Activated CD8-positive, alpha-beta T cell treated with anti-CD3 and anti-CD28 coated beads, Interleukin-2, amount 10 ng/mL, durations not matched to agents 7 days and 5 days (primary cell): ENCODE results near the gene WDR6. TPM values are rescaled to one million over a fixed set of nuclear protein-coding genes. Genes with fewer than 3 reads are reported as not detected.

Experiments used
- ATAC-seq: fragments of 150-1000 bp; cut with Tn5 transposase; one replicate; pipeline ENCODE4 v1.10.0; 2021; ENCODE audit warnings: moderate library complexity
- CTCF ChIA-PET: fragments of 350-600 bp; sonication (Branson Sonifier 250); formaldehyde crosslinking; loops from one replicate; lab custom pipeline; 2021; ENCODE audit warnings: antibody characterized with exemption; lab: Charles Lee
- POLR2A ChIA-PET: fragments of 350-600 bp; sonication (Branson Sonifier 250); formaldehyde crosslinking; loops from one replicate; lab custom pipeline; 2021; ENCODE audit warnings: antibody characterized with exemption; lab: Charles Lee
- DNase-seq: peaks from one replicate; pipeline ENCODE4 v3.0.0-alpha.2; 2020
- H3K27ac Mint-ChIP-seq: one replicate; pipeline ENCODE4 v1.8.0; 2021; ENCODE audit warnings: mild to moderate bottlenecking, mixed read lengths
- H3K27me3 Mint-ChIP-seq: one replicate; pipeline ENCODE4 v1.8.0; 2021; ENCODE audit warnings: low read depth, mixed read lengths
- H3K36me3 Mint-ChIP-seq: one replicate; pipeline ENCODE4 v1.8.0; 2021; ENCODE audit warnings: low read depth, mixed read lengths
- H3K4me1 Mint-ChIP-seq: one replicate; pipeline ENCODE4 v1.8.0; 2021; ENCODE audit warnings: low read depth, mixed read lengths
- H3K4me3 Mint-ChIP-seq: one replicate; pipeline ENCODE4 v1.8.0; 2021; ENCODE audit warnings: mild to moderate bottlenecking, mixed read lengths
- H3K9me3 Mint-ChIP-seq: one replicate; pipeline ENCODE4 v1.8.0; 2022; ENCODE audit warnings: mixed read lengths; ENCODE audit not compliant: insufficient read depth
- total RNA-seq, 2 experiments: library from RNA; stranded (reverse); gene quantifications; one replicate each; pipeline ENCODE4 v1.2.3, GENCODE V29; 2021

Gene WDR6
- 100 to 1,000 TPM; 134 to 140 TPM for total RNA-seq

DNA sequence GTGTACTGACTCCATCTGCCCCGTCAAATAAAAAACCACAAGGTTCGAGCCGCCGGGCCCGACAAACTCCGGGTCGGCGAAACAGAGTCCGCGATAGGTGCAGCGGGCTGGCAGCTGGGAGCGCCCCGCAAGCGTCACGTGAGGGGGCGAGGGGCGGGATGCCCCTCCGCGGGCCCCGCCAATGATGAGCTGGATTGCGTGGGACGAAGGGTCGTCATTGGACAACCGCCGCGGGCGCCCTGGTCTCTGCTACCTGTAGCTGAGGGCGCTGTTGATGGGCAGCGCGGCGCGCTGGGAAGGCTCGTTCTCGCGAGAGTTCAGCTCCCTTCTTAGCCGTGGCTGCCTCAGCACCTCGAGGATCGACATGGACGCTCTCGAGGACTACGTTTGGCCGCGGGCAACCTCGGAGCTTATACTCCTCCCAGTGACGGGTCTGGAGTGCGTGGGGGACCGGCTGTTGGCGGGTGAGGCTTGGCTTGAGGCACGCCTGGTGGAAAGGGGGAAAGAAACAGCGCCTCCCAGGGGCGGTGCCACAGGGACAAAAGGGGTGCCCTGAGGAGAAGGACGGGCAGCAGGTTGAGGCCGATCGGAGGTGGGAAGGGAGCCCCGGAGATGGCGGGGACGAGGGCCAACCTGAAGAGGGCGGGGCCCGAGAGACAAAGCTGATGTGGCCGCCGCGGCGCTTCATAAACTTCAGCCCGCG, at the start of gene WDR6:
WDR6 (plus strand) TSS at position 324 of the 703 bp plus-strand sequence; CDS start at position 365, 41 bp downstream.
- DNase-seq (peak; percentile 99), ATAC-seq (peak; percentile 94)
- CTCF ChIA-PET, result interaction anchor here (0.6 to 19.2 kb wide), 9 partner anchors 11 to 290 kb away, joined by 3 to 319 read pairs (median 5); partner anchors contain the start of genes ARIH2, DALRD3, IP6K2 and NDUFAF3
- H3K27me3 Mint-ChIP-seq, result no peaks in the 10 kb centered on the region
- H3K9me3 Mint-ChIP-seq, result no peaks in the 10 kb centered on the region
- H3K27ac Mint-ChIP-seq, result peak within 1 kb of the TSS; percentile 100
- peaks cover 20% of the 10 kb centered on the region for H3K36me3 Mint-ChIP-seq
- H3K4me1 Mint-ChIP-seq, result peaks cover 31% of the 10 kb centered on the region
- POLR2A ChIA-PET, result interaction anchor here (0.6 to 5.9 kb wide), 22 partner anchors 10 to 333 kb away, joined by 3 to 160 read pairs (median 4); partner anchors contain the start of genes DALRD3, IMPDH2, IP6K2 and NDUFAF3
- peak within 1 kb of the TSS; percentile 100 for H3K4me3 Mint-ChIP-seq

- Mint-ChIP-seq H3K27ac (no peak overlapping the region), H3K36me3 (peaks cover 20% of the 10 kb centered on the region), H3K27me3 (no peaks in the 10 kb centered on the region), H3K4me3 (no peak overlapping the region), H3K4me1 (peaks cover 1% of the 10 kb centered on the region), H3K9me3 (no peaks in the 10 kb centered on the region)
- no peak for DNase-seq
- ChIA-PET CTCF (no interaction called here), POLR2A (no interaction called here)
- ATAC-seq, result no peak
Observed at GRCh38 chr3:48960841-48961413, 46.3 kb upstream of the WDR6 start.

DNA sequence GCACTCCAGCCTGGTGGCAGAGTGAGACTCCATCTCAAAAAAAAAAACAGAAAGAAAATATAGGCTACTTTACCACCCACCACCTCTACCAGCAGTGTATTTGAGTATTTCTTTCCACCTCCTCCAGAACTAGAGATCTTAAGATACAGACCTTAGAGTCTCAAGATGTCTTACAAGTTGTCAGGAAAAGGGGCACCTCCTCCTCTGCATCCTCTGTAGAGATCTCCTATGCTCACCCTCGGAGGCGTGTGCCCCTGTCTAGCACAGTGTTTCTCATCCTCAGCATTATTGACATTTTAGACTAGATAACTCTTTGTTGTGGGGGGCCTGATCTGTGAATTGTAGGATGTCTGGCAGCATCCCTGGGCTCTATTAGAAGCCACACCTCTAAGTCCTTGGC, 44.9 kb upstream of the WDR6 start:
- ChIA-PET POLR2A (no interaction called here), CTCF (no interaction called here)
- H3K27me3 Mint-ChIP-seq, result no peaks in the 10 kb centered on the region
- no peak overlapping the region for H3K27ac Mint-ChIP-seq
- peaks cover 32% of the 10 kb centered on the region for H3K36me3 Mint-ChIP-seq
- H3K4me3 Mint-ChIP-seq, result no peak overlapping the region
- peaks cover 6% of the 10 kb centered on the region for H3K4me1 Mint-ChIP-seq
- DNase-seq (no peak), ATAC-seq (no peak)
- no peaks in the 10 kb centered on the region for H3K9me3 Mint-ChIP-seq

GRCh38 chr3:48962939-48963338, 44.3 kb upstream of the WDR6 start:
- CTCF ChIA-PET, result no interaction called here

DNA sequence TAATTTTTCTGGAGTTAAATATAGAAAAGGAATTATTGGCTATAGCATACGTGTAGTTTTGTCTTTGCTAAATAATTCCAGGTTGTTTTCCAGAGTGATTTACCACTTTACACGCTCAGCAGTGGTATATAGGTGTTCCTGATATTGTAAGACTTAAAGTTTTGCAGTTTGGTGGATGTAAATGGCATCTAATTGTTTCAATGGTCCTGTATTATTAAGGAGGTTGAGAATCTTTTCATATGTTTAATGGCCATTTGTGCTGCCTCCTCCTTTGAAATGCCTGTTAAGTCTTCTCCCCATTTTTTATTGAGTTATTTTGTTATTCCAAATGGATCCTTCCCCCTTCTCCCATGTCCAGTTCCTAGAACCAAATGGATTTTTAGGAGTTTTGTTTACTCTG, 43.6 kb upstream of the WDR6 start:
- no peak overlapping the region for H3K27ac Mint-ChIP-seq
- CTCF ChIA-PET, result no interaction called here
- H3K4me3 Mint-ChIP-seq, result no peak overlapping the region

More at GRCh38 chr3:48962939-48963338, 44.3 kb upstream of the WDR6 start:
- no peak for ATAC-seq
- no peak for DNase-seq
- peaks cover 33% of the 10 kb centered on the region for H3K36me3 Mint-ChIP-seq
- H3K4me1 Mint-ChIP-seq, result peaks cover 6% of the 10 kb centered on the region
- H3K4me3 Mint-ChIP-seq, result no peak overlapping the region
- no peak overlapping the region for H3K27ac Mint-ChIP-seq
- H3K27me3 Mint-ChIP-seq, result no peaks in the 10 kb centered on the region
- POLR2A ChIA-PET, result interaction anchor here (0.6 kb wide), 2 partner anchors 226 to 860 kb away, joined by 3 read pairs; no protein-coding TSS in a partner anchor
- H3K9me3 Mint-ChIP-seq, result no peaks in the 10 kb centered on the region

DNA sequence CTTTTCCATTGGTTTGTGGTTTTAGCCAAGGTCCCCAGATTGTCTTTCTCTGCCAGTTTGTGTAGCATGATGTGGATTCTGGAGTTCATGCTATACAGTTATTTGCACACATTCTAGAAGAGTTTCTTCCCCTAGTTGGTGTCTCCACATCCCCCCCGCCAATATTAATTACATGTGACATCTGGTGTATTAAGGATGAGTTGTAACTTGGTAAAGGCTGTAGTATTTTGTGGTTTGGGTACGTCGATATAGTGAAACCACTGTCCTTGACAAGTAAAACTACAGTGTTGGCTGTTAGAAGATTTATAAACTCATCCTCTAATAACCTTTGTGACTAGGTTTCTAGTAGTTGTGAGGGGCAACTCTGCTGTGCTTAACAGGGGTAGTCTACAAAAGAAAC, 40.8 kb upstream of the WDR6 start:
- Mint-ChIP-seq H3K36me3 (peaks cover 51% of the 10 kb centered on the region), H3K27me3 (no peaks in the 10 kb centered on the region), H3K4me1 (peaks cover 6% of the 10 kb centered on the region), H3K4me3 (no peak overlapping the region), H3K27ac (no peak overlapping the region), H3K9me3 (no peaks in the 10 kb centered on the region)
- ATAC-seq (no peak), DNase-seq (no peak)
- CTCF ChIA-PET, result interaction anchor here (1.6 kb wide), 1 partner anchor 227 kb away, joined by 7 read pairs; no protein-coding TSS in a partner anchor
- POLR2A ChIA-PET, result no interaction called here

More for the DNA sequence above, 43.6 kb upstream of the WDR6 start:
- peaks cover 35% of the 10 kb centered on the region for H3K36me3 Mint-ChIP-seq
- peaks cover 6% of the 10 kb centered on the region for H3K4me1 Mint-ChIP-seq
- DNase-seq, result no peak
- no peaks in the 10 kb centered on the region for H3K9me3 Mint-ChIP-seq
- no peak for ATAC-seq
- POLR2A ChIA-PET, result interaction anchor here (1.1 kb wide), 1 partner anchor 44 kb away, joined by 3 read pairs; the partner anchor contains the start of gene WDR6
- H3K27me3 Mint-ChIP-seq, result no peaks in the 10 kb centered on the region

GRCh38 chr3:48966876-48967361, 40.3 kb upstream of the WDR6 start:
- no peaks in the 10 kb centered on the region for H3K9me3 Mint-ChIP-seq
- no peak overlapping the region for H3K4me3 Mint-ChIP-seq
- peaks cover 54% of the 10 kb centered on the region for H3K36me3 Mint-ChIP-seq
- H3K27me3 Mint-ChIP-seq, result no peaks in the 10 kb centered on the region
- ATAC-seq (no peak), DNase-seq (no peak)
- CTCF ChIA-PET, result interaction anchor here (1.6 kb wide), 1 partner anchor 227 kb away, joined by 7 read pairs; no protein-coding TSS in a partner anchor
- POLR2A ChIA-PET, result interaction anchor here (0.6 kb wide), 1 partner anchor 310 kb away, joined by 3 read pairs; no protein-coding TSS in a partner anchor
- H3K27ac Mint-ChIP-seq, result peak overlapping the region; percentile 60
- peaks cover 6% of the 10 kb centered on the region for H3K4me1 Mint-ChIP-seq

DNA sequence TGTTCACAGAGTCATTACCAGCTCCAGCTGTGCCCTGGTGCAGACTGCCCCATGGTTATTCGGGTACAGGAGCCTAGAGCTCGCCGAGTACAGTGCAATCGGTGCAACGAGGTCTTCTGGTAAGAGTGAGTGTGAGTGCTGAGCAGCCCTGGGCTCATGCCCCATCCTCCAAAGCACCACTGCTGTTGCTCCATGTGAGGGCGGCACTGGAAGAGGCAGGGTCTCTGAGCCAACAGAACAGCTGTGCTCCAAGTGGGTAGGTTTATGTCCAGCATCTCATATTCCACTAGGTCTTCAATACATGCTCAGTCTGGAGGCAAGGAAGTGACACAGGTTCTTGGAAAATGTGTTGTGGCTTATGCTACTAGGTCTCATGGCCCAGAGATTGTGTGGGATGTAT, 36.6 kb upstream of the WDR6 start:
- Mint-ChIP-seq H3K9me3 (no peaks in the 10 kb centered on the region), H3K36me3 (peaks cover 68% of the 10 kb centered on the region), H3K27me3 (no peaks in the 10 kb centered on the region), H3K27ac (no peak overlapping the region), H3K4me3 (no peak overlapping the region), H3K4me1 (peaks cover 18% of the 10 kb centered on the region)
- no peak for ATAC-seq
- DNase-seq, result no peak
- ChIA-PET POLR2A (no interaction called here), CTCF (interaction anchor here (1.5 kb wide), 1 partner anchor 17 kb away, joined by 6 read pairs; no protein-coding TSS in a partner anchor)

GRCh38 chr3:48974076-48974864, 32.9 kb upstream of the WDR6 start:
- ChIA-PET POLR2A (interaction anchor here (0.9 kb wide), 1 partner anchor 120 kb away, joined by 4 read pairs; the partner anchor contains the start of gene QRICH1), CTCF (interaction anchor here (0.9 to 1.9 kb wide), 3 partner anchors 10 to 22 kb away, joined by 3 to 8 read pairs (median 3); no protein-coding TSS in a partner anchor)
- no peaks in the 10 kb centered on the region for H3K27me3 Mint-ChIP-seq
- ATAC-seq, result no peak
- DNase-seq, result no peak
- no peaks in the 10 kb centered on the region for H3K9me3 Mint-ChIP-seq
- H3K4me1 Mint-ChIP-seq, result peaks cover 12% of the 10 kb centered on the region
- H3K4me3 Mint-ChIP-seq, result no peak overlapping the region
- peak overlapping the region; percentile 47 for H3K27ac Mint-ChIP-seq
- peaks cover 54% of the 10 kb centered on the region for H3K36me3 Mint-ChIP-seq

- H3K27me3 Mint-ChIP-seq, result no peaks in the 10 kb centered on the region
- peaks cover 61% of the 10 kb centered on the region for H3K36me3 Mint-ChIP-seq
- ChIA-PET POLR2A (interaction anchor here (1.3 kb wide), 1 partner anchor 28 kb away, joined by 4 read pairs; the partner anchor contains the start of gene WDR6), CTCF (no interaction called here)
- no peaks in the 10 kb centered on the region for H3K9me3 Mint-ChIP-seq
- H3K4me1 Mint-ChIP-seq, result peaks cover 3% of the 10 kb centered on the region
- H3K27ac Mint-ChIP-seq, result no peak overlapping the region
- DNase-seq (no peak), ATAC-seq (no peak)
- H3K4me3 Mint-ChIP-seq, result no peak overlapping the region
Observed at GRCh38 chr3:48979451-48979850, 27.7 kb upstream of the WDR6 start.

DNA sequence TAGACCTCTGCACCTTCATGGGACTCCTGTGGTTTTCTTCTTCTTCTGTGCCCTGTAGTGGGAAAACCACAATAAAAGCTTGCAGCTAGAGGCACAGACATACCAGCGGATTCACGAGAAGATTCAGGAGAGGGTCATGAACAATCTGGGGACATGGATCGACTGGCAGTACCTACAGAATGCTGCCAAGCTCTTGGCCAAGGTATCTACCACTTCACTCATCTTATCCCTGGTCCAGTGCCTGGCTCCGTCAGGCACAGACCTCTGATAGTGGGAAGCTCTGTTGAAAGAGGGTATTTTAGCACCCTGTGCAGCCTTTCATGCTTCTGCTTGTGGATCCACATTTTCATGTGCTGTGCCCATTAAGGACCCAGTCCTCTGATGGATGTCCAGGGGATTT, 26.9 kb upstream of the WDR6 start:
- no peaks in the 10 kb centered on the region for H3K27me3 Mint-ChIP-seq
- ChIA-PET POLR2A (interaction anchor here (1.3 kb wide), 1 partner anchor 27 kb away, joined by 4 read pairs; the partner anchor contains the start of gene WDR6), CTCF (no interaction called here)
- ATAC-seq, result no peak
- H3K4me3 Mint-ChIP-seq, result no peak overlapping the region
- no peaks in the 10 kb centered on the region for H3K4me1 Mint-ChIP-seq
- no peak overlapping the region for H3K27ac Mint-ChIP-seq
- no peak for DNase-seq
- H3K36me3 Mint-ChIP-seq, result peaks cover 52% of the 10 kb centered on the region
- no peaks in the 10 kb centered on the region for H3K9me3 Mint-ChIP-seq
